Coronary artery (tissue), 2 donors: Measurements from ENCODE around the gene EIF4G1.

Experiments used
- DNase-seq: peaks from one replicate; pipeline ENCODE4 v3.0.0-alpha.2; 2017; ENCODE audit warnings: low spot score
- H3K27ac ChIP-seq, 2 donors: fragments of 200-600 bp; sonication (generic); one replicate each; pipeline ENCODE4 v1.5.1; 2016 to 2019
- H3K4me3 ChIP-seq: fragments of 200-600 bp; sonication (generic); 2 replicates; pipeline ENCODE4 v1.5.1; 2016; ENCODE audit warnings: mild to moderate bottlenecking, moderate library complexity
- CTCF ChIP-seq: fragments of 200-600 bp; sonication (generic); IDR thresholded peaks from one replicate; pipeline ENCODE4 v1.5.1; 2019; ENCODE audit warnings: antibody characterized with exemption

Gene EIF4G1

GRCh38 chr3:184323696-184324095 lies 9.3 kb downstream of the EIF4G1 start:
- no peak for TF ChIP-seq CTCF
- Histone ChIP-seq H3K27ac (peak overlapping the region in 1 of 2 donors; percentile 78), H3K4me3 (no peak overlapping the region)
- DNase-seq, result no peak

GRCh38 chr3:184325269-184325668 lies 10.9 kb downstream of the EIF4G1 start:
- H3K27ac ChIP-seq, result no peak overlapping the region
- TF ChIP-seq CTCF, result no peak
- no peak for DNase-seq
- no peak overlapping the region for H3K4me3 ChIP-seq

- no peak for TF ChIP-seq CTCF
- H3K27ac ChIP-seq, result no peak overlapping the region
- H3K4me3 ChIP-seq, result no peak overlapping the region
- no peak for DNase-seq
Observed at GRCh38 chr3:184325715-184326369, 11.4 kb downstream of the EIF4G1 start.

GRCh38 chr3:184327171-184327570 lies 12.8 kb downstream of the EIF4G1 start:
- Histone ChIP-seq H3K4me3 (no peak overlapping the region), H3K27ac (no peak overlapping the region)
- DNase-seq, result no peak
- no peak for TF ChIP-seq CTCF

- Histone ChIP-seq H3K4me3 (no peak overlapping the region), H3K27ac (no peak overlapping the region)
- DNase-seq, result no peak
- TF ChIP-seq CTCF, result no peak
Observed at GRCh38 chr3:184328516-184328915, 14.1 kb downstream of the EIF4G1 start.

GRCh38 chr3:184332370-184333090 lies 18.1 kb downstream of the EIF4G1 start:
- TF ChIP-seq CTCF, result no peak
- H3K27ac ChIP-seq, result peak overlapping the region in 1 of 2 donors; percentile 18
- no peak for DNase-seq
- no peak overlapping the region for H3K4me3 ChIP-seq

- no peak for TF ChIP-seq CTCF
- peak overlapping the region in 1 of 2 donors; percentile 18 for H3K27ac ChIP-seq
- H3K4me3 ChIP-seq, result no peak overlapping the region
- DNase-seq, result no peak
Observed at GRCh38 chr3:184333190-184333589, 18.8 kb downstream of the EIF4G1 start.
